SK-N-MC (cell line): ENCODE measurements around the gene SCN3B.

ENCODE experiments used
- EZH2 ChIP-seq: fragments of 200-600 bp; sonication (generic); IDR thresholded peaks from one replicate; pipeline ENCODE4 v1.6.1; 2017; ENCODE audit warnings: antibody characterized with exemption
- FOXP2 ChIP-seq: optimal IDR thresholded peaks from 2 replicates; pipeline ENCODE3; 2011; ENCODE audit warnings: mild to moderate bottlenecking, moderate library complexity; ENCODE audit not compliant: insufficient read depth; ENCODE audit errors: extremely low read length, control extremely low read depth
- POLR2AphosphoS5 ChIP-seq: IDR thresholded peaks from 2 replicates; pipeline ENCODE4 v1.6.1; 2012; ENCODE audit warnings: mild to moderate bottlenecking, low read depth, low read length, borderline replicate concordance

DNA sequence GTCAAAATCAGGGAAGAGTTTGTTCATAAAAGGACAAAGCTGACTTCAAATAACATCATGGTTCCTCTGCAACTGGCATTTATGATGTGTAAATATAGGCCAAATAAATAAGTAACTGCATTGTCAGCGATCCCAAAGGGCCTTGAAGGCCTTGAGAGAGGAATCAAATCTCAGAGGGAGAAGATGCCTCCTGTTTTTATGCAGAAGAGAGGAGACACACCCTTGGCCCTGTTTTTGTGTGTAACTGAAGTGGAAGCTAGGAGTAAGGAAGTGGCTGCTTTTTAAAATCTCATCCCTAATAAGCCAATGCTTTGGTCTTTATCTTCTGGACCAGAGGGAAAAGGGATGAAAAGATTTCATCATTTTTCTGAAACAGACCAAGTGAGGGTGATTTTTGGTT, 15.7 kb upstream of the SCN3B start:
- TF ChIP-seq POLR2AphosphoS5 (no peak), EZH2 (no peak), FOXP2 (no peak)
